ENCODE data around the gene PRND.

DNA sequence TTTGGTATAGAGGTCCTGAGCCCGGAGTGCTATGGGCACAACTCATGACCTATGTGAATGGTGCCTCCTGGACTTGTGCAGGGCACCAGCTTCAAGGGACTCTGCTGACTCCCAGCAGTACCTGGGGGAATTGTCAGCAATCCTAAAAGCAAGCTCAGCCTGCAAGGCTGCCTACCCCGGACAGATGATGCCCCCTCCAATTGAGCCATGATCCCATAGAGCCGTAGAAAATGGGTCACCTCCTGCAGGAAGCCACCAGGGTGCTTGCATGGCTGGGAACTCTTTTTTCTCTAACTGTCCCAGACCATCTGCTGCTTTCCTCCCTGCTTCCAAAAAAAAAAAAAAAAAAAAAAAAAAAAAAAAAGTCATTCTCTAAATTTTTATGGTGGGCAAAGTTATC, 12.9 kb upstream of the PRND start:
- TF ChIP-seq POLR2A (IDR thresholded peaks at IDR 0.05; ENCODE audit: low read depth, low read length) (no peak), POLR2AphosphoS5 (IDR thresholded peaks at IDR 0.05; ENCODE audit: insufficient read depth, low read depth, low read length) (no peak), EZH2 (IDR thresholded peaks at IDR 0.05; ENCODE audit: borderline replicate concordance, low read depth, low read length, severe bottlenecking) (no peak), GATA2 (IDR thresholded peaks at IDR 0.05; ENCODE audit: insufficient read depth, insufficient read length, low read depth, low read length) (no peak), JUN (IDR thresholded peaks at IDR 0.05; ENCODE audit: borderline replicate concordance, insufficient read depth, insufficient read length, low read depth) (no peak)
- TF ChIP-seq, protein P1, sequence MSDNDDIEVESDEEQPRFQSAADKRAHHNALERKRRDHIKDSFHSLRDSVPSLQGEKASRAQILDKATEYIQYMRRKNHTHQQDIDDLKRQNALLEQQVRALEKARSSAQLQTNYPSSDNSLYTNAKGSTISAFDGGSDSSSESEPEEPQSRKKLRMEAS (IDR thresholded peaks at IDR 0.05; ENCODE audit: insufficient read depth, insufficient read length): no peak
- TF ChIP-seq, protein P2, sequence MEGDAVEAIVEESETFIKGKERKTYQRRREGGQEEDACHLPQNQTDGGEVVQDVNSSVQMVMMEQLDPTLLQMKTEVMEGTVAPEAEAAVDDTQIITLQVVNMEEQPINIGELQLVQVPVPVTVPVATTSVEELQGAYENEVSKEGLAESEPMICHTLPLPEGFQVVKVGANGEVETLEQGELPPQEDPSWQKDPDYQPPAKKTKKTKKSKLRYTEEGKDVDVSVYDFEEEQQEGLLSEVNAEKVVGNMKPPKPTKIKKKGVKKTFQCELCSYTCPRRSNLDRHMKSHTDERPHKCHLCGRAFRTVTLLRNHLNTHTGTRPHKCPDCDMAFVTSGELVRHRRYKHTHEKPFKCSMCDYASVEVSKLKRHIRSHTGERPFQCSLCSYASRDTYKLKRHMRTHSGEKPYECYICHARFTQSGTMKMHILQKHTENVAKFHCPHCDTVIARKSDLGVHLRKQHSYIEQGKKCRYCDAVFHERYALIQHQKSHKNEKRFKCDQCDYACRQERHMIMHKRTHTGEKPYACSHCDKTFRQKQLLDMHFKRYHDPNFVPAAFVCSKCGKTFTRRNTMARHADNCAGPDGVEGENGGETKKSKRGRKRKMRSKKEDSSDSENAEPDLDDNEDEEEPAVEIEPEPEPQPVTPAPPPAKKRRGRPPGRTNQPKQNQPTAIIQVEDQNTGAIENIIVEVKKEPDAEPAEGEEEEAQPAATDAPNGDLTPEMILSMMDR (IDR thresholded peaks at IDR 0.05; ENCODE audit: extremely low read depth in 1 of 2, insufficient read depth in 1 of 2, low read depth in 1 of 2, low read length in 2 of 2): no peak

Data from endothelial cell of umbilical vein (primary cell).